Fibroblast of upper back skin (primary cell): ENCODE data around the gene VILL.
A peak's percentile ranks its signal among the peaks of the same experiment; 100 is the strongest.

ENCODE experiments used
- DNase-seq: peaks from one replicate; pipeline ENCODE4 v3.0.0-alpha.2; 2013

The VILL gene

DNA sequence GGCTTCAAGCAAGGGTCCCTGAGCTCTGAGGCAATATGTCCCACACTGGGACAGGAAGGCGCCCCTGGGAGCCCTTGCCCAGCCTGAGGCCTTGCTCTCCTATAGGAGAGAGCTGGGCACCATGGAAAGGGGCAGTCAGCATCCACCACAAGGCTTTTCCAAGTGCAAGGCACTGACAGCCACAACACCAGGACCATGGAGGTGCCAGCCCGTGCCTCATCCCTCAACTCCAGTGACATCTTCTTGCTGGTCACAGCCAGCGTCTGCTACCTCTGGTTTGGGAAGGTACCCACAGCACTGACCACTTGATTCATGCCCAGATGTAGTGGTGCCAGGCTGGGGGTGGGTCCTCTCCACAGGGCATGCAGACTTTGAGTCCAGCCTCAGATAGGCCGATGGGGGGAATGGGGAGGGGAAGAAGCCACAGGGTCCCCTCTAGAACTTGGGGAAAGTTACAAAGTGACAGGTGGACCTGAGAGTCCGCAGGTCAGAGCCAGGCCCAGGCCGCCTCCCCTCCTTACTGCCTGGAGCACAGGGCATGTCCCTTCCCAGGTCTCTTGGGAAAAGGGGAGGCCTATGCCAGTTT is 11.8 kb downstream of the VILL start:
- DNase-seq, result no peak

DNA sequence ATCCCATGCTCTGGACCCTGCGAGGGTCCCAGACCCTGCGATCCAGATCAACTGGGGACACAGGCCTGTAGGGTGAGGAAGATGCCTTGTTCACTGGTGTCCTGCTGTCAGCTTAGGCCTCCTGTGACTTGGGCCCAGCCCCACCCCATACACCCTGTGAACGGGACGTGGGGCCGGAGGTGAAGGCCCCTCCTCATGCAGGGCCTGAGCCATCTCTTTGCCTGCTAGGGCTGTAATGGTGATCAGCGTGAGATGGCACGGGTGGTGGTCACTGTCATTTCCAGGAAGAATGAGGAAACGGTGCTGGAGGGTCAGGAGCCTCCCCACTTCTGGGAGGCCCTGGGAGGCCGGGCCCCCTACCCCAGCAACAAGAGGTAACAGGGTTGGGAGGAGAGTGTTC is 12.4 kb downstream of the VILL start:
- DNase-seq, result no peak

DNA sequence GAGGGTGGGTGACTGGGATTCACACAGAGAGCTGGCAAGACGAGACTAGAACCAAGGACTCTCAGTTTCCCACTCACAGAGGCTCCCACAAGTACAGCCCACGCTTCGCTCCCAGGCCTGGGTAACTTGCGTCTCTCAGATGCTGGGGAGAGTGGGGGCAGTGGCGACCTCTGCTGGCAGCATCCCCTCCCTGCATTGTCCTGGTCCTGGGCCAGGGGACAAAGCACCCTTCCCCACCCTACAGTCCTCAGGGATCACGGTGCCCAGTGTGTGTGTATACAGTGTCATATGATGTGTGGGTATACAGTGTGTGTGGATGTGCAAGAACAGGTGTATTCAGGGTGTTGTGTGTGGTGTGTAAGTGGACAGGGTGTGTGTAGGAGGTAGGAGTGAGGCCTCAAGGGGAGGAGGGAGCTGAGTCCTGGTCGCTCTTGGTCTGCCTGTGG is 12.8 kb downstream of the VILL start:
- peak; percentile 33 for DNase-seq

DNA sequence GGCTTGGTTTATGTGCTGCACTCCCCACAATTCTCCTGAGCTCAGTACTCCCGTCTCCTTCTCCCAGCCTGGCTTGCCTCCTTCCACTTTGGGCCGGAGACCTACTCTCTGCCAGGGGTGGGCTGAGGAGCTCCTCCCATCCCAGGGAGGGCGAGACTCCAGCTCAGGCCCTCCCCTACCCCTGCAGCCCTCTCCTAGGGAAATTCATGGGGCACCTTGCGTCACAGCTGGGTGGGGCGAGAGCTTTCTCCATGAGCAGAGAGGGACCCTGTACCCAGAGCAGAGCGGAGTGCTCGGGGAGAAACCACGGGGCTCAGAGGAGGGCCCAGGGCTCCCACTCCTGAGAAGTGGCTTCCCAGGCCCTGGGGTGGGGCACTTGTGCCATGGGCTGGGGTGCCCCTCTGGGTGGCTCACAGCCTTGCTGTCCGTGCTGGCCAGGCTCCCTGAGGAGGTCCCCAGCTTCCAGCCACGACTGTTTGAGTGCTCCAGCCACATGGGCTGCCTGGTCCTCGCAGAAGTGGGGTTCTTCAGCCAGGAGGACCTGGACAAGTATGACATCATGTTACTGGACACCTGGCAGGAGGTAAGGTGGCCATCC is 13.3 kb downstream of the VILL start:
- no peak for DNase-seq

DNA sequence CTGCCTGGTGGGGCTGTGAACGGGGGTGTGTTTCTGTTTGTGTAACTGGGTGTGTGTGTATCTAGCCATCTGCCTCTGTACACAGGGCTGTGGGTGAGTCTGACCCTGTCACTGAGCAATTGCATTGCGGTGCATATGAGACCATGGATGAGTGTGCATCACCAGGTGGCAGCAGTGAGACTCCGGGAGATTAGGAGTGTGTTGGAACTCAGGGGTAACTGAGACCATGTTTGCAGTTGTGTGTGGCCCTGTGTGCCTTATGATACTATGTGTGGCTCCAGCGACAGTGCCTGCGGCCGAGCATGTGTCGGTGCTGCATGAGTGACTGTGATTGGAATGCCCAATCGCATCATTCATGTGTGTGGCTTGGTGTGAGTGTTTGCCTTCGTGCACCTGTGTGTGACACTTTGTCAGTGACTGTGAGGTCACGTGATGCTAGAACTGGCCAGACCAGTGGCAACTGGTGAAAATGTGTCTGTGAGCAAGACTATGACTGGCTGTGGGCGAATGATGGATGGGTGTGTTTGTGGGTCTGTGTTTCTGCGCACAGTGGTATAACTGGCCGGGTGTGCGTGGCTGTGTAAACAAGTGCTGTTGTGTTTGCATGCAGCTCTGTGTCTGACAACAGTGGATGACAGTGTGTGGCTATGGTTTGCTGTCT is 14.0 kb downstream of the VILL start:
- peak; percentile 55 for DNase-seq

DNA sequence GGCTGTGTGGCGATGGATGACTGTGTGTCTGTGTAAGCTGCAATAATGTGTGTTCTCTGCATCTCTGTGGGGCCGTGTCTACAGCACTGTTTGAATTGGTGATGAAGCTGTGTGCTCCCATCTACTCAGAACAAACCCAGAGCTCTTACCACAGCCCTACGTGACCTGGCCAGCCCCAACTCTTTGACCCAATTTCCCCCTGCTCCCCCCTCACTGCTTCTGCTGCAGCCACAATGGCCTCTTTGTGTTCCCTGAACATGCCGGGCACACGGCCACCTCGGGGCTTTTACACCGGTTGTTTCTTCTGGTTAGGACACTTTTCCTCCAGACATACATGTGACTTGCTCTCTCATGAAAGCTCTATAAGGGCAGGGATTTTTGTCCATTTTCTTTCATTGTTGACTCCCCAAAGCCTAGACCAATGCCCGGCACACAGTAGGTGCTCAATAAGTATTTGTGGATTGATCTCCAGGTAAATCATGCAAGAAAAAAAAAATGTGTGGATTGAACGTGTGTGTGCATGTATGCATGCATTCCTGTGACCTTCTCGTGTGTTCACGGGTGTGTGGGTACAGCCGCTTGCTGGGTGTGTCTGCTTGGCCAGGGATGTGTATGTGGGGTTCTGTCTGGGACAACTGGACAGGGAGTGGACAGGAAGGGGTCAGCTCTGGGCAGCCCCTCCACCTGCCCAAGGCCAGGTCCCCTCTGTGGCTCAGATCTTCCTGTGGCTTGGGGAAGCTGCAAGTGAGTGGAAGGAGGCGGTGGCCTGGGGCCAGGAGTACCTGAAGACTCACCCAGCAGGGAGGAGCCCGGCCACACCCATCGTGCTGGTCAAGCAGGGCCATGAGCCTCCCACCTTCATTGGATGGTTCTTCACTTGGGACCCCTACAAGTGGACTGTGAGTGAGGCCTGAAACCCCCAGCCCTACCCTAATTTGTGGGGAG is 14.8 kb downstream of the VILL start:
- no peak for DNase-seq

DNA sequence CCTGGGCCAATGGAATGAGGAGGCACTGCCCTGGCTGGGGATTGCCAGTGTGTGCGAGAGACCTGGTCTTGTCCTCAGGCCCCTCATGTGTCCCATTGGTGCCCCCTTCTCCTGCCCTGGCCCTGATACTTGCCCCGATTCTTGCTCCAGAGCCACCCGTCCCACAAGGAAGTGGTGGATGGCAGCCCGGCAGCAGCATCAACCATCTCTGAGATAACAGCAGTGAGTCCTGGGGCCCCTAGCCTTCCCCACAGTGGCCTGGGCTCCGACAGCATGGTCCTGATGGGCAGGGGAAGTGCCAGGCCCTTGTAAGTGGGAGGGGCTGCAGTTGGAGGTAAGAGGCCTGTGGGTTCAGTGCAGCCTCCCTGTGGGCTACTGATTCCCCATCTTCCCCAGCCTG is 15.4 kb downstream of the VILL start:
- no peak for DNase-seq

DNA sequence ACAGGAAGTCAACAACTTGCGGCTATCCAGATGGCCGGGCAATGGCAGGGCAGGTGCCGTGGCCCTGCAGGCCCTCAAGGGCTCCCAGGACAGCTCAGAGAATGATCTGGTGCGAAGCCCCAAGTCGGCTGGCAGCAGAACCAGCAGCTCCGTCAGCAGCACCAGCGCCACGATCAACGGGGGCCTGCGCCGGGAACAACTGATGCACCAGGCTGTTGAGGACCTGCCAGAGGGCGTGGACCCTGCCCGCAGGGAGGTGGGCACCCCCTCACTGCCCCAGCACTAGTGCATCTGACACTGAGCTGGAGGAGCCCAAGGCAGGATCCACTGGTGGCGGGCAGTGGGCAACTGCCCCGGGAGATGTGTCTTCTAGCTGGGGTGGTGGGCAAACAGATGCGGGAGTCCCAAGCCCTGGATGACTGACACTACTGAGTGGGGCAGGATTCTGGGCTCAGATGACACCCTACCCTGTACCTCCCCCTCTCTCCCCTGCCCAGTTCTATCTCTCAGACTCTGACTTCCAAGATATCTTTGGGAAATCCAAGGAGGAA is 15.9 kb downstream of the VILL start:
- DNase-seq, result no peak

DNA sequence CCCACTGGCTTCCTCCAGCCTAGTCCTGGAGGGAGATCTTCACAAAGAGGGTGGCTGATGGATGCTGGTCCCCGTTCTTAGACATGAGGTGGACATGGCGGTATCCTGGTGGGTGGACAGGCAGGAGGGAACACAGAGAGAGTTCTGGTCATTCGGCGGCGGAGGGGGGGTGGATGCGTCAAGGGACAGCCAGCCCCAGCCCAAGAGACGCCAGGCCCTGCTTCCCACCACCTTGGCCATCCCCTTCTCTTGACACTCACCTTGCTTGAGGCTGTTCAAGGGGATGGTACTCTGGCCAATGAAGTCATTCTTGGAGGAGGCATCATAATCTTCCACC is 17.1 kb downstream of the VILL start:
- DNase-seq, result no peak

DNA sequence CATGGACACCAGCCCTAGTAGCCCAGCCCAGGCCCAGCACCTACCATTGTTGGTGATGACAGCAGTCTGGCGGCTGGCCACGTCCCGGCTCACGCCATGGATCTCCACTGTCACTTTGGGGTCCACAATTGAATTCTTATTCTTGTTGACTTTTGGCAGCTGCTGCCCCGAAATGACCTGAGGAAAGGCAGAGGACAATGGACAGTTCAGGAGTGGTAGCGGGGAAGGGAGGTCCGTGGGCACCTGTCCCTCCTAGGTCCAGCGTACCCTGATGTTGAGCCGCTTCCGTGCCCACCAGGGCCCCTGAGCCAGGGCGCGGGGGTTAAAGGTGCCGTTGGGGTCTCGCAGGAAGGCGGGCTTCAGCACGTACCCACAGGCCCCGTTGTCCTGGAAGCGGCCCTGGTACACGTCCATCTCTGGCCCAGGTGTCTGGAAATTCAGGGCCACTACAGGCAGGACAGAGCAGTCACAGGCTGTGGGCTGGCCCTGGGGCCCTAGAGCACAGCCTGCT is 17.7 kb downstream of the VILL start:
- DNase-seq, result no peak

DNA sequence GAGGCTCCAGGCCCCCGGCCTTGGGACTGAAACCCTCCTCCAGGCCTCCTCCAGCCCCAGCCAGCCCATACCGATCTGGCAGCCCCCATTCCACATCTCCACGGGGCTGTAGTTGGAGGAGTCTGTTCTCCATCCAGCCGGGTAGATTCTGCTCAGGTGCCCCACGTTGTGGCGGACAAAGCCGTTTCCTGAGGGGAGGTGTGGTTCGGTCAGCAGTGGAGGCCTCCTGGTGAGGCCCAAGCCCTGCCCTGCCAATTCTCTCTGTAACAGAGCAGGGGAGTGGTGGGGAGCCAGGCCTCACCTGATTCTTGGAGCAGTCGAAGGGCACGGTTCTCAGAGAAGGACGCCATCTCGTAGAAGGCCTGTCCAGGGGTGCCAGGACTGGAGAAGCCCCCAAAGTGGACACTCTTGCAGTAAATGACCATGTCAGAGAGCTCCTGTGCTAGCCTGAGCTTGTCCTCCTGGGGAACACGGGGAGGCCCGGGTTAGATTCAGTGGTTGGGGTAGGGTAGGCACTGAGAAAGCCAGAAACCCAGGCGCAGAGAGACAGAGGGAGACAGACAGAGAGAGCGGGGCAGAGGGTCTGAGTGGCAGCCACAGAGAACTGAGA is 18.5 kb downstream of the VILL start:
- DNase-seq, result no peak

DNA sequence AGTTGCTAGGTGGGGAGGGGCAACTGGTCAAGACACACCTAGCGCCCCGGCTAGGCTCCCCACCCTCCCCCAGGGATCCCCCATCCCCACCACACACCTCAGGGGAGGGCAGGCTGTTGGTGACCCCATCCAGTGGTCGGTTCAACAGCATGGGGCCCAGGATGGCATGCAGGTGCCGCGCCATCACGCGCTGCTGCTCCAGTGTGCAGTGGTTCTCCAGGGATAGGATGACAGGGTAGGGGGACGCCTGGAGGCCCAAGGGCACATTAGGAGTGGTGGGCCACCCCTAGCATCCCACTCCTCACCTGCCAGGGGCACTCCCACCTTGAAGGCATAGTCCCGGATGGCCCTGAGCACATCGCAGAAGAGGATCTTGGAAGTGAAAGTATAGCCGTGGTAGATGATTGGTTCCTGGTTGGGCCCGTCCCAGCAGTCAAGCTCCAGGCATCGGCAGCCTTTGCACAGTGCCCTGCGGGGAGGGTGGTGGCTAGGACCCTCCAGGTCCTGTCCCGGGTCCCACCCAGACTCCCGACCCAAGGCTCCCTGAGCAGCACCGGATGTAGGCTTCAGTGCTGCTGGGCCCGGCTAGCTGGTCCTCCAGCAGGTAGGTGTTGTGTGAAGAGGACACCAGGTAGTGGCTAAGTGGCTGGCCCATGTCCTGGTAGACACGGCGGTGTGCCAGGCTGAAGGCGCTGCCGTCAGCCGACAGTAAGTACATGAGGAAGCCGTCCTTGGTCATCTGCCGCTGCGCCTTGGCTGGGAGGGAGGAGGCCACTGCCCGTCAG is 19.4 kb downstream of the VILL start:
- no peak for DNase-seq

DNA sequence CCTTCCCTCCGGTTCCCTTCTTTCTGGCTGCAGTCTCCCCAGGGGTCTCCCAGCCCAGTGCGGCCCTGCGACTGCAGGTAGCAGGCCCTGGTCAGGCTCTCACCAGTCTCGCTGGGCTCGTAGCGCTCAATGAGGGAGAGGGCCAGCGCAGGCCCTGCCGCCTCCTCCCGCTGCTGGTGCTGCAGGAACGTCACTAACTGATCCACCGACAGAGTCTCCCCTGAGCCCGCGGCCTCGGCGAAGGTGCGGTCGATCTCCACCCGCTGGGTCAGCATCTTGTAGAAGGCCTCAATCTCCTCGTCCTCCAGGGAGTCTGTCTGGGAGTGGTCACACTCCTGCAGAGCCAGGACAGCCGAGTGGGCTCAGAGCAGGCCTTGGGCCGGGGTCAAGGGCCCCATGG is 20.5 kb downstream of the VILL start:
- no peak for DNase-seq

DNA sequence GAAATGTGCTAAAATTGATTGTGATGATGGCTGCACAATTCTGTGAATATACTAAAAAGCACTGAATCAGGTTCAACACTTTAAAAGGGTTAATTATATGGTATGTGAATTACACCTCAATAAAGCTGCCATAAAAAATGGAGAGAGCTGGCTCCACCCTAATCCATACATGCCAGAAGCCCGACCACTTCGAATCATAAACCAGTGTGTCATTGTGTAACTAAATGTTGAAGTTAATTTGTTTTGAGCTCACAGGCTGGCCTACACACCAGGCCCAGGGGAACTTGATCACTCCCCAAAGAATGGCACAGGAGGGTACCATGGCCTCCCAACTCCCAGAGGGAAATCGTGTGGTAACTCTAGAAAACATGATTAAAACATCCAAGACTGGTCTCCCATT is 24.9 kb downstream of the VILL start:
- no peak for DNase-seq

DNA sequence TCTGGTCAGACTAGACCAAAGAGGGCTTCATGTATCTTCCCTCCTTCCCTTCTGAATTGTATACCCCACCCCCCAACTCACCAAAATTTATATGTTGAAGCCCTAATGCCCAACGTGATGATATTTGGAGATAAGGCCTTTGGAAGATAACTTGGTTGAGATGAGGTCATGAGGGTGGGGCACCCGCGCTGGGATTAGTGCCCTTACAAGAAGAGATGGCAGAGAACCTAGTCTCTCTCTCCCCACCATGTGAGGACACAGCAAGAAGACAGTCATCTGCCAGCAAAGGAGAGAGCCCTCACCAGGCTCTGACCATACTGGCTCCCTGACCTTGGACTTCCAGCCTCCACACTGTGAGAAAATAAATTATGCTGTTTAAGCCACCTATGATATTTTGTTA is 25.4 kb downstream of the VILL start:
- no peak for DNase-seq

DNA sequence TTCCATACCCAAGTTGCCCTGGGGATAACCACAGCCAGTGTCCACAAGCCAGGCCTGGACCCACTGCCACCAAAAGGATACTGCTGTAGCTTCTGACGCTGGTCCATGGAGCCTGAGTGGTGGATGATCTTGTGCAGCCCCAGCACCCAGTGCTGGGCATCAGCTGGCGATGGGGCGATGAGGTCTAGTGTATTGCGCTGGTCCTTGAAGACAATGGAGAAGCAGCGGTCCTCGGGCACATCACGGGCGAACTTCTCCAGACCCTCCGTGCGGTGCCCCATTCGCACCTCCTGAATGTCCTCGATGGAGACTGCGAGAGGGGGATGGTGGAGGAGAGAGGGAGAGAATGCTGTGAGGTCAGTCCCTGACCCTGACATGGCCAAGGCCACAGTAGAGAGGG is 25.8 kb downstream of the VILL start:
- no peak for DNase-seq

DNA sequence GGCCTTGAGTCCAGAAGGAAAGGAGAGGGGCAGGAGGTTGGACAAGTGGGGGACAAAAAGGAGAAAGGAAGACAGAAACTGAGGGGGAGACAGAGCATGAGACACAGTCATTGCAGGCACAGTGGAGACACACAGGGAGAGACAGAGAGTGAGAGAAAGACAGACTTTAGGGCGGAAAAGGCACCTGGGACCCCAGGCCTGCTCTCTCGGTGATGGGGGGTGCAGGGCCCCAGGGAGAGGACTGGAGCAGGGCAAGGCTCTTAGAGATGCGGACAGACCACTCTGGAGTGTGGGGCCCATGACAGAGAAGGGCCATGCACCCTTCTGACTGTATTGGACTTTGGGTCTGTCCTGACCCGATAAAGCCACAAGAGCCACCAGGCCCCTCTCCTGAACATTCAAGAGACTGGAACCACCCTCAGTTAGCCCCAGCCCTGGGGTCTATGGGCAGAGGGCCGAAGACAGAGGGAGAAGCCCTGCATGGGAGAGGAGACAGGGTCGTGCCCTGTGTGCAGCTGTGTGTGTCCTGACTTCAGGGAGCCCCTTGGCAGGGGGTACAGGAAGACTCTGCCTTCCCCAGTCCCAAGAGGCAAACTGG is 26.4 kb downstream of the VILL start:
- no peak for DNase-seq

DNA sequence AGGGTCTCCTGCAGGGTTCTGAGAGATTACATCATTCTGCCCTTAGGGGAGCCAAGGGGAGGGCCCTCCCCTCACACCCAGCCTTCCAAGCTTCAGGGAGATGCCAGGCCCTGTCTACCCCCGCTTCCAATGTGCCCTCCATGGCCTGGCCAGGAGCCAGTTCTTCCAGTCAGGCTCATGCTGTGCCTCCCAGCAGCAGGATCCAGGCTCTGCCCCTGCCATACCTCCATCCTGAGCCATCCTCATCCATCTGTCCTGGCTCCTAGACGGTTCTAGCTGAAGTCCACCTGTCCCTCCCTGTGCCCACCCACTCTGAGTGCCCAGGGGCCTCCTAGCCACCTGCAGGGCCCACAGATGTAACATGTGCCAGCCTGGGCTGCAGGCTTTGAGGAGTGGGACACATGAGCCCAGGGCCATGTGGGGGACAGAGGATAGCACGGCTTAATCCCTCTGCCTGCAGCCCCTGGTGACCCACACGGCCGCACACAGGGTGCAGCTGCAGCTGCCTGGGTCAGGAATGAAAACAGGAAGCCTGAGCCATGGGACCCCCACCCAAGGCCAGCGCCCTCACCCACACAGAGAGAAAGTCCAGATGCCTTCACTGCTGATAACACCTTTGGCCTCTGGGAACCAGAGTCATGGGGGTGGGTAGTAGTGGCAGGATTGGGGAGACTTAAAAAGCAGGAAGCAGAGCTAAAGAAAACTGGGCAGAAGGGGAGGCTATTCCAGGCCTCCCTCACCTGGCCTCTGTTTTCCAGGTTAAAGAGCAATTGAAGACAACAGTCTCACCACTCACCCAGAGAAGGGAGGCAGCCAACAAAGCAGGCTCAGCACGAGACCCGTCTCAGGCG is 27.1 kb downstream of the VILL start:
- DNase-seq, result no peak

DNA sequence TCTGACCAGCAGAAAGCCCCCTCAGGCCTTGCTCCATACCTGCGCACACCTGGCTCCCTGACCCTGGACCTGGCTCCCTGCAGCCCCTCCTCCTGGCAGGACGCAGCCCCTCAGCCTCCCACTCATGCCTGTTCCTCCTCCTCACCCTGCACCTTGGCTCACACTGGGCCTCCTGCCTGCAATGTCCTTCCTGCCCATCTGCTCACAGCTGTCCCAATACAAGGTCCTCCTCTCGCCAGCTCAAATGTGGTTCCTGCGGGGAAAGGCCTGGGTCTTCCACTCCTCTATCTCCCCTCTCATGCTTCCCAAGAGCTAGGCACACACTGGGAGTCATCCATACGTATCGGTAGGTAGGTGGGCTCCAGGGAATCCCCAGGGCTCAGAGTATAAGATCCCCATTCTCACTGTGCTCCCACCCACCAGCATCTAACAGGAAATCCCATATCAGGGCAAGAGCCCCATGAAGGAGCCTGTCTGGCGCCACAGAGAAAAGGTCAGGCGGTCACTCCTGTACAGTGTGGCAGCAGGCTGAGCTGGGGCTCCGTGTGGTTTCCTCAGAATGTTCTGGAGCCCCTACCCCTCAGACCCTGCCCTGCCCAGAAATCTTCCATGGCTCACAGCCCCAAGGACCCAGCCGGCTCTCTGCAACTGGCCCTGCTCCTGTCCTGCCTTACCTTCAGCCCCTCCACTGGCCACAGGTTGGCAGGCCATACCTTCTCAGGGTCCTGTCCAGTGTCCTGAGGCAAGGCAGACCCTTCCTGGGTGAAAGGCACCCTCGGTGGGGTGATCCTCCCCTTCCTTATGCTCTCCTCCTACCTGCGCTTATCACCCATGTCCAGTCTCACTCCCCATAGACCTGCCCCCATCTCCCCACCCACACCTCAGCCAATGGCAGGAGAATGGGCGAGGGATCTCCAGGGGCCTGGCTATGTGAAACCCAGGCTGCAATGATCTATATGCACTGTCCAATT is 28.0 kb downstream of the VILL start:
- DNase-seq, result no peak
